Adipose tissue (tissue), 3 donors: ENCODE measurements around the gene TRIM7. TPM values are rescaled to one million over a fixed set of nuclear protein-coding genes. Genes with fewer than 3 reads are reported as not detected.
"Not testable (repeated sequence)": the region's sequence is repeated elsewhere in the genome, so short reads cannot be mapped to it uniquely, and the experiment has no call there.

ENCODE experiments used
- H3K27ac ChIP-seq: one replicate; pipeline ENCODE4 v1.5.1; 2013; ENCODE audit warnings: low read depth, low read length
- WGBS, 3 donors: extraction: QIAGEN DNeasy Blood & Tissue Kit; methylation state at CpG; one replicate each; pipeline ENCODE4 v1.1.7; 2013; 5-methylcytosine and 5-hydroxymethylcytosine counted together
- polyA plus RNA-seq, 3 donors: library from polyadenylated mRNA; stranded (reverse); fragments of 200-250 nt; gene quantifications; one replicate each; pipeline ENCODE4 v1.2.3, GENCODE V29; 2013
- donor health status: healthy with polysubstance abuse.
- donor health status: Bipolar disorder and iron deficiency.
- donor health status: healthy.

The TRIM7 gene
- polyA plus RNA-seq, 3 donors, result 1.1 to 8.9 (median 3.3) TPM

GRCh38 chr5:181167814-181168488 is 37.0 kb downstream of the TRIM7 start:
- no peak overlapping the region for H3K27ac ChIP-seq
- 13 to 15% (median 13%) methylated on average over 9 to 11 of the region's 11 CpGs for WGBS, 3 donors

- no peak overlapping the region for H3K27ac ChIP-seq
- 64 to 66% (median 66%) methylated on average over 6 of the region's 6 CpGs for WGBS, 3 donors
These were observed 37.9 kb downstream of the TRIM7 start for GRCh38 chr5:181166812-181167733.

- WGBS, 3 donors, result 9 to 23% (median 22%) methylated on average over 46 to 48 of the region's 52 CpGs
- no peak overlapping the region for H3K27ac ChIP-seq
These were observed 40.7 kb downstream of the TRIM7 start for GRCh38 chr5:181164076-181164952.

DNA sequence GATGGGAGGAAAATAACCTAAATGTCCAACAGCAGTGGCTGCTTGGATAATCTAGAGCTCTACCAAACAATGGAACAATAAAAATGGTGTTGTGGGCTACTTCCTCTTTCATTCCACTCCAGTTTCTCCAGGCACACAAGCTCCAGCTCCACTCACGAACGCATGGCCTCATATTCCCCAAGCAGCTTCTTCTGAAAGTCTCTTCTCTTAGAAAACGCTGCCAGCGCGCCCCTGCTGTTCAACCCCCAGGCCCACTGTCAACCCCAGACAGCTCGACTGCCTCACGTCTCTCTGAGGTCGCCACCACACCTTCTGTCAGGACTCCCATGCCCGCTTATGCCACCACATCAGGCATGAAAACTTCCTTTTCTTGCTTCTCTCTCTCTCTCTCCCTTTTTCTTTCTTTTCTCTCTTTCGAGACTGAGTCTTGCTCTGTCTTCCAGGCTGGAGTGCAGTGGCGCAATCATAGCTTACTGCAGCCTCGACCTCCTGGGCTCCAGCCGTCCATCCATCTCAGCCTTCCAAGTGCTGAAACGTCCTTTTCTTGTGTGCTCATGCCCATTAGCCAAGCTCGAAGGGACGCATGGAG is 41.4 kb downstream of the TRIM7 start:
- H3K27ac ChIP-seq, result no peak overlapping the region
- 48 to 51% (median 48%) methylated on average over 14 to 16 of the region's 16 CpGs for WGBS, 3 donors

DNA sequence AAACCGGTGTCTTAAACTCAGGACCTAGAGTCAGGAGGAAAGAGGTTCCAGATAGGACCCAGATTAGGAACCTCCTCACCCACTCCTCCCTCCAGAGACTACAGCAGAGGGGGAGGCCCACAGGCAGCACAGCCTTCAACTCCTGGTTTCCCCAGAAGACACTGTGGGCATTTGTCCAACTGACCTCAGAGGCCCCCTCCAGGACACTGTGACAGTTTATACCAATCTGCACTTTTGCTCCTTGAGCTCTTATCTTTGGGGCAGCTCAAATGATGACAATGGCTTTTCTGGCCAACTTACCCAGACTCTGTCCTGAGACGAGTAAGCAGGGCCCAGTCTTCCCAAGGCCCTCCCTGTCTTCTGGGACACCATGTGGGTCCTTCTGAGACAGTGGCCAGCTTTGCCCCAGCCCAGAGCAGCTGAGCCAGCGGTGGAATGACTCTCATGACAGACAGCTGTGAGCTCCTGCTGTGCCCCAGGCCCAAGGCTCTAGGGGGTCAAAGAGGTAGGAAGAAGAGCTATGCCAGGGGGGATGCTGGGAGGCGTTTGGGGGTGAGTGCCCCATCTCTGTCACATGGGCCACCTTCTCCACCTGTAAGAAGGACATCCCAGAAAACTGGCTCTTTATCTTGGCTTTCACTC is 43.3 kb downstream of the TRIM7 start:
- WGBS, 3 donors, result 66 to 85% (median 77%) methylated on average over 4 of the region's 4 CpGs
- no peak overlapping the region for H3K27ac ChIP-seq

- H3K27ac ChIP-seq, result not testable (repeated sequence)
- 12 to 38% (median 15%) methylated on average over 8 to 26 of the region's 48 CpGs for WGBS, 3 donors
These were observed 44.1 kb downstream of the TRIM7 start for GRCh38 chr5:181160755-181161533.

DNA sequence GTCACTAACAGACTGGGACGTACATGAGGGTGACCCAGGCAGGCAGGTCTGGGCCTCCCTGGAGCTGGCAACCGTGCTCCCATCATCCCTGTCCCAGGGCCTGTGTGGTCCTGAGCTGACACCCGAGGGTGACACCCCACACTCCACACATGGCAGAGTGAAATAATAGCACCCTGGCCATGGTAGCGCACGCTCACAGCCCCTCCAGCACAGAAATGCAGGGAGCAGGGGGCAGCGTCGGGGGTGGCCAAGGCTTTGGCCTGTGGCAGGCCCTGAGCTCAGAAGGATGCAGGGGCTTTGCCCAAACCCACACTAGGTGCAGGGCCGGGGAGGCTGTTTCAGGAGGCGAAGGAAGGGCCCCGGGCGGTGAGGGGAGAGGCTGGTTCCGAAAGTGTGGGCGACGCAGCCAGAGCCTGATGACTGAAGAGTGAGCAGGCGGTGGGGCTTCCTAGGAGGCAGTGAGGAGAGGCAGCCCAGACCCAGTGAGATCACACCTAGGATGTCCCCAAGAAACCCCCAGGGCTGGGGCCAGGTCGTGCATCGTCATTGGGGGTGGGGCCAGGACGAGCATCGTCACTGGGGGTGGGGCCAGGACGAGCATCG is 44.7 kb downstream of the TRIM7 start:
- no peak overlapping the region for H3K27ac ChIP-seq
- WGBS, 3 donors, result 45 to 61% (median 54%) methylated on average over 19 to 21 of the region's 21 CpGs

DNA sequence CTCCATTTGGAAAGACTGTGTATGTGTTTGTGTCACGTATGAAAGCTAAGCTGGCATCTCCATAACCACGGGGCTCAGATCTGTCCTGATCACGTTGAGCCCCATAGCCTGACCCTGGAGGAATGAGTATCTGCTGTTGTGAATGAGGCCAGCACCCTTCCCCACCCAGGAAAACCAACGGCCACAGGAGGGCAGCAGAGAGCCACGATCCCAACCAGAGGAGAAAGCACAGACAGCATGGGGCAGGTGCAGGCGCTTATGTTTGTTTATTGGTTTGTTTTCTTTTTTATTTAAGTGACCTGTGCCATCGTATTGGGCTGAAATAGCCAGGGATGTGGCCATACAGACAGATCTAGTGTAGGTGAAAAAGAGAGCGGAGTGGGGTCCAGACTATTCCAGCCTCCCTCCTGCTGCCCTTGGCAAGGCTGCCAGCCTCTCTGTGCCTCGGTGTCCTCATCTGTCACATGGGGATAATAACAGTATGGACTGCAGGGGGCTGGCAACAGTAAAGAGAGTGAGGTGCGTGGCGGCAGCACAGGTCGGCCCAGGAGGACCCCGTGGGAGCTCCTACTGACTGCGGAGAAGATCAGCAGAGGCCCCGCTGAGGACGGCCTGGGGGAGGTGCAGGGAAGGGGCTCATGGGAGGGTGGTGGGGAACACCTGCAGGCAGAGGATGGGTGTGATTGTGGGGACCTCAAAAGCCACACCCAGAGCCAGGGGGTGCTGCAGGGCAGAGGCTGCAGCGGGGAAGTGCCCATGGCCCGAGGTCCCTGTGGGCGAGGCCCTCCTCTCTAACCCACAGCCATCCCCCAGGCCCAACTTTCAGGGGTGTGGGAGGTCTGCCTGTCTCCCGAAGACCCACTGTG is 45.5 kb downstream of the TRIM7 start:
- no peak overlapping the region for H3K27ac ChIP-seq
- 52 to 58% (median 54%) methylated on average over 20 of the region's 20 CpGs for WGBS, 3 donors

- 91 to 93% (median 93%) methylated on average over 3 of the region's 3 CpGs for WGBS, 3 donors
- H3K27ac ChIP-seq, result no peak overlapping the region
These were observed 46.1 kb downstream of the TRIM7 start for GRCh38 chr5:181158869-181159268.

GRCh38 chr5:181156758-181157157 is 48.2 kb downstream of the TRIM7 start:
- 49 to 53% (median 52%) methylated on average over 3 of the region's 3 CpGs for WGBS, 3 donors
- H3K27ac ChIP-seq, result no peak overlapping the region

GRCh38 chr5:181153814-181154213 is 51.2 kb downstream of the TRIM7 start:
- WGBS, 3 donors, result 52 to 72% (median 57%) methylated on average over 5 of the region's 5 CpGs
- H3K27ac ChIP-seq, result no peak overlapping the region

GRCh38 chr5:181152406-181152805 is 52.6 kb downstream of the TRIM7 start:
- WGBS, 3 donors, result 60 to 66% (median 66%) methylated on average over 9 of the region's 9 CpGs
- H3K27ac ChIP-seq, result no peak overlapping the region

DNA sequence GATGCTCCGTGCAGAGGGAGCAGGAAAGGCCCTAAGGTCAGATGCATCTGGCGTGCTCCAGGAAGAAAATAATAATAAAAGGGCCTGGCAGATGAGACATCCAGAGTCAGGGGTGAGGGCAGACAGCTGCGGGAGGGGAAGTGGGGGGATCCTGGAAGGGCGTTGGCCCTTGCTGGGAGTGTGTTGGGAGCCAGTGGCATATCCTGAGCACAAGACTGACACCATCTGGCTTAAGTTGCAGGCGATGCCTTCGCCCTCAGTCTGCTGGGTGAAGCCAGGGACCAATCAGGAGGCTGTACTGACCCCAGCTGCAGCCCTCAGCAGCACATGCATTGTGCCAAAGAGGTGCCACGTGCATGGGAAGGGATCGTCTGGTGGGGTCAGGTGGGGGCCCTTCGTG is 53.9 kb downstream of the TRIM7 start:
- WGBS, 3 donors, result 31 to 35% (median 35%) methylated on average over 9 of the region's 9 CpGs
- H3K27ac ChIP-seq, result no peak overlapping the region

DNA sequence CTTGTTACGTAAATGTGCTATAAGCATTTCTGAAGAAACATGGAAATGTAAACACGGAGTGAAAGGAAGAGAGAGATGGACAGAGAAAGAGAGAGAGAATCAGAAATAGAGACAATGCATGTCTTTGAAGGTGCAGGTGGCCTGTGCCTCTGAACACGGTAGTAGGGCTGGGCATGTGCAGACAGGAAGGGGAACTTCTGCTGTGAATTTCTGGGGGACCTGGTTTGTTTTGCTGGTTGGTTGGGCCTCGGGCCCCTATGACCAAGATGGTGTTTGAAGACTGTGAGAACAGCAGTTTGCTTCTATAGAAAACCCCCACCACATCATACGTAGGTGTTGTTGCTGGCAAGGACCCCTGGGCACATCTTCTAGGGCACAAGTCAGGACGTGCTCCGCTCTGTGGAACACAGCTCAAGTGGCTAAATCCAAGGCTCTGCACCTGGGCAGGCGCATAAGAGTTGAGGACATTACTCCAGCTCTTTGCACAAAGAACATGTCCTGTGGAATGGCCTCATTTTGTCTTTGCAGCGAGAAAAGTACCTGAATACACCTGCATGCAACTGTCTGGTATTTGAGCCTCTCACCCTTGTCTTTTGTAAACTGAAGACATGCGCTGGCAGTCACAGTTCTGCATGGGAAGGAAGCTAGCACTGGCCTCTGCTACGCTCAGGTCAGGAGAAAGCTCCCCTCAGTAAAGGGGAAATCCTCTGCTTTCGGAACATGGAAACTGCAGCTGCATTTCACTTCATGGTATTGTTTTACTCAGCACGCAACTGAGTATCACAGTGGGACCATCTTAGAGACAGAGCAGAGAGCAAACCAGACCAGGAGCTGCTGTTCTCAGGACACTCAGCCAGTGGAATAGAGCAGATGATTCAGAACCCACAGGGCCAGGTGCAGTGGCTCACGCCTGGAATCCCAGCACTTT is 54.9 kb downstream of the TRIM7 start:
- 70 to 82% (median 76%) methylated on average over 14 of the region's 14 CpGs for WGBS, 3 donors
- H3K27ac ChIP-seq, result no peak overlapping the region

GRCh38 chr5:181149355-181149754 is 55.6 kb downstream of the TRIM7 start:
- H3K27ac ChIP-seq, result no peak overlapping the region

More at GRCh38 chr5:181149355-181149754, 55.6 kb downstream of the TRIM7 start:
- WGBS, 3 donors, result 76 to 90% (median 88%) methylated on average over 6 of the region's 6 CpGs
